H1 (cell line): Measurements from ENCODE around the gene GID8. TPM values are rescaled to one million over a fixed set of nuclear protein-coding genes. Genes with fewer than 3 reads are reported as not detected.

ENCODE experiments used
- ATF2 ChIP-seq: IDR thresholded peaks from 2 replicates; pipeline ENCODE4 v1.6.1; 2012; ENCODE audit warnings: low read length, inconsistent platforms
- ATF3 ChIP-seq: IDR thresholded peaks from 2 replicates; pipeline ENCODE4 v1.6.1; 2011; ENCODE audit warnings: low read depth, mild to moderate bottlenecking, low read length; ENCODE audit not compliant: insufficient read depth
- BRCA1 ChIP-seq: IDR thresholded peaks from 2 replicates; pipeline ENCODE4 v1.6.1; 2012; ENCODE audit warnings: low read depth, low read length, improper control_type of control experiment
- NANOG ChIP-seq: IDR thresholded peaks from 2 replicates; pipeline ENCODE4 v1.6.1; 2011; ENCODE audit warnings: low read length, low read depth, mild to moderate bottlenecking, inconsistent platforms; ENCODE audit not compliant: insufficient read depth, poor library complexity, severe bottlenecking
- PHF8 ChIP-seq: fragments of 200-600 bp; sonication (generic); conservative IDR thresholded peaks from 2 replicates; pipeline ENCODE4 v1.7.1; 2012; ENCODE audit warnings: low read depth, mild to moderate bottlenecking, inconsistent platforms, low read length, moderate library complexity
- POU5F1 ChIP-seq: IDR thresholded peaks from 2 replicates; pipeline ENCODE4 v1.6.1; 2011; ENCODE audit warnings: low read depth, mild to moderate bottlenecking, low read length, moderate library complexity
- SUZ12 ChIP-seq: fragments of 200-600 bp; sonication (generic); IDR thresholded peaks from 2 replicates; pipeline ENCODE4 v1.6.1; 2012; ENCODE audit warnings: mild to moderate bottlenecking, inconsistent platforms, low read length, moderate library complexity, mixed read lengths
- polyA plus RNA-seq, 7 experiments: library from polyadenylated mRNA; depleted of rRNA in 3 of 7; stranded (reverse) in 5 of 7; unstranded in 2 of 7; fragments of >200 nt in 5 of 7; fragments of 200-250 nt in 2 of 7; gene quantifications; 1 replicate in 5 of 7; 2 replicates in 1 of 7; 4 replicates in 1 of 7; pipeline versions ENCODE4 v1.2.1 to v1.2.3, GENCODE V29; 2011 to 2013; ENCODE audit warnings: missing spikeins in 2 of 7, mixed read lengths in 2 of 7
- total RNA-seq: library from RNA; stranded (reverse); fragmentation: NEBNext Ultra II Directional; extraction: Animal tissue kit (Norgen Biotek cat#: 25700); gene quantifications from 2 replicates; pipeline ENCODE4 v1.2.1, GENCODE V29; 2021

Gene GID8
- total and polyA plus RNA-seq, 2 of the 8 experiments (the other 6 are each of a cell fraction or from before 2014, with no cell fraction given), result 39.7 to 72.9 TPM

GRCh38 chr20:62925420-62926228 is 12.3 kb upstream of the GID8 start (continued):
- no peak for TF ChIP-seq ATF2
- 0 out of 2 replicates have a peak, but pooled peaks have one; percentile 60 for TF ChIP-seq PHF8
- TF ChIP-seq NANOG, result no peak
- no peak for TF ChIP-seq ATF3
- TF ChIP-seq POU5F1, result no peak
- TF ChIP-seq BRCA1, result no peak
- TF ChIP-seq SUZ12, result no peak
